Motor neuron (in vitro differentiated cells): ENCODE results near the gene CDSN. TPM values are rescaled to one million over a fixed set of nuclear protein-coding genes. Genes with fewer than 3 reads are reported as not detected.
A peak's percentile ranks its signal among the peaks of the same experiment; 100 is the strongest.
"Not testable (repeated sequence)": the region's sequence is repeated elsewhere in the genome, so short reads cannot be mapped to it uniquely, and the experiment has no call there.

Source experiments
- ATAC-seq, 8 experiments: fragments of 200-7000 bp; cut with Tn5 transposase; replicated peaks in 6 of 8; 2 replicates each; pipeline ENCODE4 v1.8.0; 2021; ENCODE audit warnings: mild to moderate bottlenecking in 8 of 8, moderate library complexity in 8 of 8
- H3K27ac ChIP-seq, 2 donors: fragments of 250-450 bp; sonication (Bioruptor Pico); 2 replicates each; pipeline ENCODE4 v1.9.0; 2021; ENCODE audit warnings: antibody characterized with exemption in 2 of 2, mild to moderate bottlenecking in 2 of 2, moderate library complexity in 1 of 2
- H3K4me1 ChIP-seq, 2 donors: fragments of 250-450 bp; sonication (Bioruptor Pico); replicated peaks in 1 of 2; 2 replicates each; pipeline ENCODE4 v1.6.1; 2021; ENCODE audit warnings: antibody characterized with exemption in 2 of 2, mild to moderate bottlenecking in 2 of 2, moderate library complexity in 1 of 2
- H3K4me3 ChIP-seq, 5 donors: fragments of 250-450 bp; sonication (Bioruptor Pico); 2 replicates each; pipeline ENCODE4 v1.9.0; 2021; ENCODE audit warnings: antibody characterized with exemption in 5 of 5, mild to moderate bottlenecking in 5 of 5, moderate library complexity in 4 of 5
- WGBS, 10 experiments: fragments of 450-650 bp; shearing (Covaris generic); methylation state at CpG; one replicate each; pipeline ENCODE4 v1.0.0; 2022; 5-methylcytosine and 5-hydroxymethylcytosine counted together
- in situ Hi-C, 9 experiments: fragments of 400-800 bp; cut with MboI; loops; one replicate each; pipeline ENCODE4 v1.15.0; 2021; ENCODE audit warnings: low sequenced_read_pairs in 9 of 9, low pct_unique_long_range_greater_than_20kb in 2 of 9; ENCODE audit not compliant: unreplicated experiment in 9 of 9
- total RNA-seq, 8 experiments: library from RNA; unstranded; fragments of 300-600 nt; gene quantifications; 2 replicates each; pipeline versions ENCODE4 v1.2.3 to v1.2.4, GENCODE V29; 2022

Gene CDSN, protein sequence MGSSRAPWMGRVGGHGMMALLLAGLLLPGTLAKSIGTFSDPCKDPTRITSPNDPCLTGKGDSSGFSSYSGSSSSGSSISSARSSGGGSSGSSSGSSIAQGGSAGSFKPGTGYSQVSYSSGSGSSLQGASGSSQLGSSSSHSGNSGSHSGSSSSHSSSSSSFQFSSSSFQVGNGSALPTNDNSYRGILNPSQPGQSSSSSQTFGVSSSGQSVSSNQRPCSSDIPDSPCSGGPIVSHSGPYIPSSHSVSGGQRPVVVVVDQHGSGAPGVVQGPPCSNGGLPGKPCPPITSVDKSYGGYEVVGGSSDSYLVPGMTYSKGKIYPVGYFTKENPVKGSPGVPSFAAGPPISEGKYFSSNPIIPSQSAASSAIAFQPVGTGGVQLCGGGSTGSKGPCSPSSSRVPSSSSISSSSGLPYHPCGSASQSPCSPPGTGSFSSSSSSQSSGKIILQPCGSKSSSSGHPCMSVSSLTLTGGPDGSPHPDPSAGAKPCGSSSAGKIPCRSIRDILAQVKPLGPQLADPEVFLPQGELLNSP
- total RNA-seq = under 1 TPM in 1 of 8 experiments, not detected in 7; 0.20 TPM

DNA sequence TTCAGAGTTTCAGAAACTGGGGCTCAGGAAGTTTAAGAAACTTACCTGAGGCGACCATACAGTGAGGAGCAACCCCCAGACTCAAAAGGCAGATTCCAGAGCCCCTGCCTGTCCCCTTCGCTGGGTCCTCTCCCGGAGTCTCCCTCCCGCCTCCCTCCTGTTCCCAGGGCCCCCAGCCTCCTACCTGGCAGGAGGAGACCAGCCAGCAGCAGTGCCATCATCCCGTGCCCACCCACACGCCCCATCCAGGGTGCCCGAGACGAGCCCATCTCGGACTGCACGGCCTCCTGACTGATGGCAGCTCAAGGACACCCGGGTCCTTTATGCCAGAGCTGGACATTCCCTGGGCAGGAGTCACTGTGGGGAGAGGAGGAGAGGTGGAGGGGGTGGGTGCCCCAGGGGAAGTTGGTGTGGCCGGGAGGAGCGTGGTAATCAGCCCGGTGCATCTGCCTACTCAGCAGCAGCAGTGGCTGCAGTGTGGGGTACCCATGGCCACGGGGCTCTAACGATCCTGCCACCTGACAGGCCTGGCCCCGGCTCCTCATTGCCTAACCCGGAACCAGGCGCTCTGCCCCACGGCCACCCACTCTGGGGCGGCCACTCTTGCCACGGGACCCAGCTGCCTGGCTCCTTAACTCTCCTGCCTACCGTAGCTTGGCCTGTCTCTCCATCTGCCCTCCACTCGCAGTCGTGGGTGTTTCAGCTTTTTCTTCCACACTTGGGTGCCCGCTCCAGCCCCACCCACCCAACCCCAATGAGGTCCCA is at the start of gene CDSN:
CDSN (minus strand) TSS at position 296 of the 765 bp plus-strand sequence; CDS start at position 269, 27 bp downstream.
- no peak within 1 kb of the TSS for H3K4me3 ChIP-seq
- ATAC-seq = no peak
- in situ Hi-C loops = loop anchor here in 1 of 9 experiments (25.0 kb wide), 1 partner anchor 633 kb away; the partner anchor contains the start of gene HLA-E
- no peaks in the 10 kb centered on the region for H3K4me1 ChIP-seq
- 38 to 83% (median 74%) methylated on average over 1 to 4 of the region's 26 CpGs; no CpG with 5 or more reads in 7 of the 10 experiments for WGBS, 10 experiments
- no peak within 1 kb of the TSS for H3K27ac ChIP-seq

DNA sequence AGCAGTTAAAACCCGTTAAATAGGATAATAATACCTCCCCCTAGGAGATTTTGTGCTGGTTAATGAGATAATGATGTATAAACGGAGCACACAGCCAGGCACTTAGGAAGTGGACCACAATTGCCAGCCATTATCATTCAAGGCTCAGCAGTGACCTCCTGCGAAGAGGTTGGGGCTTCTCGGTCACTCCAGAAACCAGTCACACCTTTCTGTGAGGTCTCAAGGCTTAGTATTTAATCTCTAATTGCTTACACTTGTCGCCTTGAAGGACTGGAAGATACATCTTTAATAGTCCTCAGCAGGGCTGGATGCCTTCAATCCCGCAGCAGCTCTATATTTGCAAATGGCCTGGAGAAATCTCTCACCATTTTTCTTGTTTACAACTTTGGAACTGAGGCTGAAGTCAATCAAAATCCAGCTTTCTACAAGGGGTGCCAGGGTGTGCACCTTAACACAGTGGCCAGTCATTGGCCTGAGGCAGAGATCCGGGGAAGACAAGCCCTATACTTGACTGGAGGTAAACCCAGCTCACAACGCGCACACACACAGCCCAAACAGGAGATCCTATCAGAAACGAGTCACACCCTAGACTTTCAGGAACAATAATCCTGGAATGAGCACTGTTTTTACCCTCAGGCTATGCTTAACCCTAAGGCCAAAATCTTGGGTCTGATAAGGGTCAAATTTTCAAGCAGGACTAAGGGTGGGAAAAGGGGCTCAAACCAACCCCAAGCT is 49.0 kb upstream of the CDSN start:
- 35 to 100% (median 56%) methylated on average over 1 to 9 of the region's 10 CpGs; no CpG with 5 or more reads in 2 of the 10 experiments for WGBS, 10 experiments
- H3K4me1 ChIP-seq = peaks cover 12 to 13% of the 10 kb centered on the region in 2 donors
- H3K27ac ChIP-seq = no peak overlapping the region
- in situ Hi-C loops = no loop called here
- ATAC-seq = peak in 3 of 8 experiments; percentile 22 to 60 (median 34)
- H3K4me3 ChIP-seq = no peak overlapping the region

DNA sequence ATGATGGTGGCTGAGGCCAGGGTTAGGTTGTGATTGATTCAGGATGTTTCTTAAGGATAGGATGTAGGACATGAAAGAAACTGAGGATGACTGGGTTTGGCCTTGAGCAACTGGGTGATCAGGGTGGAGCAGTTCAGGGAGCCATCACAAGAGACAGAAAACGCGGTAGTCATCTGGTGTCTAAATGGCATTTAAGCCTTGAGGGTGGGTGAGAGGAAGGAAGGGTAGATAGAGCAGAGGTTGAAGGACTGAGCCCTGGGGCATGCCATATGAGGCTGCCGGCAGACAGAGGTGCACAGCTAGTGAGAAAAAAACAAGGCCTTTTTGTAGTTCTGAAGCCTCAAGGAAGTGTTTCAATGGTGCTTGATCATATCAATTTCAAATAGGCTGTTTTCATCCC is 48.4 kb upstream of the CDSN start:
- Histone ChIP-seq H3K4me3 (no peak overlapping the region), H3K27ac (no peak overlapping the region), H3K4me1 (peaks cover 12 to 13% of the 10 kb centered on the region in 2 donors)
- no peak for ATAC-seq
- in situ Hi-C loops = no loop called here
- 70 to 100% (median 85%) methylated on average over 1 to 2 of the region's 3 CpGs; no CpG with 5 or more reads in 4 of the 10 experiments for WGBS, 10 experiments

DNA sequence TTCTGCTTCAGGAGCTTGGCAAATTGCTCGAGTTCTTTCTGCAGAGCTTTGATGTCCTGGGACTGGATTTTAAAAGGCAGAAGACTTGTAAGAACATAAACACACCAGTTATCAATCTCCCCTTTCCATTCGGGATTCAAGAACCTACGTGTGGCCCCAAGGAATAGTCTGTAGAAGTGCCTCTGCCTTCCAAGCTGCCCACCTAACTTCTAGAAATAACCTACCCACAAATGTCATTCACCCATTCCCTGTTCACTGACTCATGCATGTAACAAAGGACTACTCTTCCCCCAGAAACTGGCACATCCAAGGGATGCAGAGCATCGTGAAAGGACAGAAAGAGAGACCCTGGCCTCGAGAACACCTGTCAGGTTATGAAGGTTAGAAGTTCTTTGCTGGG is 45.7 kb upstream of the CDSN start:
- no peak overlapping the region for H3K4me3 ChIP-seq
- ATAC-seq = no peak
- in situ Hi-C loops = no loop called here
- 40 to 100% (median 67%) methylated on average over 1 to 2 of the region's 5 CpGs; no CpG with 5 or more reads in 5 of the 10 experiments for WGBS, 10 experiments
- no peak overlapping the region for H3K27ac ChIP-seq
- H3K4me1 ChIP-seq = no peaks in the 10 kb centered on the region

DNA sequence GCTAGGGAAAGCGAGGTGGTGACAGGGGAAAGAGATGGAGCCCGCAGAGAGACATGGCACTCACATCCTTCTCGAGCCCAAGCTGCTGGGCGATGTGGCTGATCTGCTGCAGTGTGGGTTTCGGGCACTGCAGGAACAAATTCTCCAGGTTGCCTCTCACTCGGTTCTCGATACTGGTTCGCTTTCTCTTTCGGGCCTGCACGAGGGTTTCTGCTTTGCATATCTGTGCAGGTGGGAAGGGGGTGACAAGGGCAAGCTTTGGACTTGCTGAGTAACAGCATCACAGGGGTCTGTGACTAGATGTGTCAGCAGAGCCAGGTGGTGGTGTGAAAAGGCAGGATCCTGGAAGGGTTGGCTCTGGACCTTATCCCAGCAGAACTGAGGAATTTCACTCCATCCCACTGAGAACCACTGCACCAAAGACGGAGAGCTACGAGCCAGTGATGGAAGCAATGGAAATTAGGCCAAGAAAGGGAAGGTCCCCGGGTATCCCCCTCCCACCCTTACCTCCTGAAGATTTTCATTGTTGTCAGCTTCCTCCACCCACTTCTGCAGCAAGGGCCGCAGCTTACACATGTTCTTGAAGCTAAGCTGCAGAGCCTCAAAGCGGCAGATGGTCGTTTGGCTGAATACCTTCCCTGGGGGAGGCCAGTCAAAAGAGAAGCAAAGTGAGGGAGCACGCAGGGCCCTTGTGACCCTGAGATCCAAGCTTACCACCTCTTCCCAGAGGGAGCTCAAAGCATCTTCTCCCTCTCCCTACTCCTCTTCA is 45.0 kb upstream of the CDSN start:
- in situ Hi-C loops, H3K4me3 ChIP-seq, H3K27ac ChIP-seq, H3K4me1 ChIP-seq: not testable (repeated sequence)
- WGBS, 10 experiments = 40 to 100% (median 85%) methylated on average over 1 to 7 of the region's 17 CpGs; no CpG with 5 or more reads in 3 of the 10 experiments
- peak in 3 of 8 experiments; percentile 44 to 69 (median 49) for ATAC-seq

DNA sequence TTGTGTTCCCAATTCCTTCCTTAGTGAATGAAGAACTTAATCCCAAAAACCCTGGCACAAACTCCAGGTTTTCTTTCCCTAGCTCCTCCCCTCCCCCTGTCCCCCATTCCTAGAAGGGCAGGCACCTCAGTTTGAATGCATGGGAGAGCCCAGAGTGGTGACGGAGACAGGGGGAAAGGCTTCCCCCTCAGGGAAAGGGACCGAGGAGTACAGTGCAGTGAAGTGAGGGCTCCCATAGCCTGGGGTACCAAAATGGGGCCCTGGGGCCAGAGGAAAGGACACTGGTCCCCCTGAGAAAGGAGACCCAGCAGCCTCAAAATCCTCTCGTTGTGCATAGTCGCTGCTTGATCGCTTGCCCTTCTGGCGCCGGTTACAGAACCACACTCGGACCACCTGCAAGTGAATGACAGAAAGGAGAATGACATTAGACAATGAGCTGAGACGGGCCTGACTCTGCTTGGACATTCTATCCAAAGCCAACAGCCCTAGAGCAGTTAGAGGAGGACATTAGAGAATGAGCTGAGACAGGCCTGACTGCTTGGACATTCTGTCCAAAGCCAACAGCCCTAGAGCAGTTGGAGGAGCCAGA is 44.3 kb upstream of the CDSN start:
- H3K4me1 ChIP-seq, H3K27ac ChIP-seq, in situ Hi-C loops, H3K4me3 ChIP-seq: not testable (repeated sequence)
- ATAC-seq = peak in 4 of 8 experiments; percentile 23 to 92 (median 79)
- WGBS, 10 experiments = 100% methylated on average over 1 to 4 of the region's 9 CpGs; no CpG with 5 or more reads in 8 of the 10 experiments

DNA sequence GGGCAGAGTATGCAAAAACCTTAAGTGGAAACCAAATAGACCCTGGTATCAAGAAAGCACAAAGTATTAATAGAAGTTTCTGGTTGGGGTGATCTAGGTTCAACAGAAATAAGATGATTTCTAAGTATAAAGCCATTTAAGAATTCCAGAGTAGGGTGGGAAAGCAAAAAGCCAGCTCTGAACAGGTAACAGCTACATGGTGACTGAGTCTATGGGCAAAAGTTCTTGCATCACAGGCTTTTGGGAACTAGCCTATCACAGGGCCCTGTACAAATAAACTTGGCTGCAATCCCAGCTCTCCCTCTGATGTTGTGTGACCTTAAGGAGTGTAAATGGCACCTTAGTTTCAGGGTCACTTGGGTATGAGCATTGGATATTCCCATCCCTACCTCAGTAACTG is 43.7 kb upstream of the CDSN start:
- Histone ChIP-seq H3K4me3 (no peak overlapping the region), H3K4me1 (peaks cover 2% of the 10 kb centered on the region in 2 donors), H3K27ac (no peak overlapping the region)
- in situ Hi-C loops = no loop called here
- ATAC-seq = no peak

DNA sequence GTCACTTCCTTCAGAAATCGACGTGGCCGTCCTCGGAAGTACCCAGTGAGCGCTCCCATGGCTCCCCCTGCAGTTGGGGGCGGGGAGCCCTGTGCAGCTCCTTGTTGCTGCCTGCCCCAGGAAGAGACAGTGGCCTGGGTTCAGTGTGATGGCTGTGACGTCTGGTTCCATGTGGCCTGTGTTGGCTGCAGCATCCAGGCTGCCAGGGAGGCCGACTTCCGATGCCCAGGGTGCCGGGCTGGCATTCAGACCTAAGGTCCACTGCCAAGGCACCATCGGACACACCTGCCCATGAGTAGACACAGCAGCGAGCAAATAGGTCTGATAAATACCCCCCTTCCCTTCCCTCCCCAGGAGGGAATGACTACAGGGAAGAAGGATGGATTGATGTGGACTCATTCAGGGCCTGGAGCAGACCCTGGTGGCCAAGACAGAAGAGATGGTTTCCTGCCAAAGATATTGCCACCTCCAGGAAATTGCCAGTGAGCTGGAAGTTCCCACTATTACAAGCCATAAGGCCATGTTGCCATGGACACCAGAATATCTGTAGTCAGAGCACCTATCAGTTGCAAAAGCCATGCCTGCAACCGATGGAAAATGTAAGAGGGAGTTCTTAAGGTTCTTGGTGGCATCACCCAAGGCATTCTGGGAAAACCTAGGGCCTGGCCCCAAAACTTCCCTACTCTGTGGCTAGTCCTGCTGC is 42.4 kb upstream of the CDSN start:
- in situ Hi-C loops = no loop called here
- no peak for ATAC-seq
- no peak overlapping the region for H3K27ac ChIP-seq
- H3K4me1 ChIP-seq = peaks cover 2 to 3% of the 10 kb centered on the region in 2 donors
- WGBS, 10 experiments = 70 to 100% (median 92%) methylated on average over 1 to 11 of the region's 13 CpGs; no CpG with 5 or more reads in 3 of the 10 experiments
- no peak overlapping the region for H3K4me3 ChIP-seq

DNA sequence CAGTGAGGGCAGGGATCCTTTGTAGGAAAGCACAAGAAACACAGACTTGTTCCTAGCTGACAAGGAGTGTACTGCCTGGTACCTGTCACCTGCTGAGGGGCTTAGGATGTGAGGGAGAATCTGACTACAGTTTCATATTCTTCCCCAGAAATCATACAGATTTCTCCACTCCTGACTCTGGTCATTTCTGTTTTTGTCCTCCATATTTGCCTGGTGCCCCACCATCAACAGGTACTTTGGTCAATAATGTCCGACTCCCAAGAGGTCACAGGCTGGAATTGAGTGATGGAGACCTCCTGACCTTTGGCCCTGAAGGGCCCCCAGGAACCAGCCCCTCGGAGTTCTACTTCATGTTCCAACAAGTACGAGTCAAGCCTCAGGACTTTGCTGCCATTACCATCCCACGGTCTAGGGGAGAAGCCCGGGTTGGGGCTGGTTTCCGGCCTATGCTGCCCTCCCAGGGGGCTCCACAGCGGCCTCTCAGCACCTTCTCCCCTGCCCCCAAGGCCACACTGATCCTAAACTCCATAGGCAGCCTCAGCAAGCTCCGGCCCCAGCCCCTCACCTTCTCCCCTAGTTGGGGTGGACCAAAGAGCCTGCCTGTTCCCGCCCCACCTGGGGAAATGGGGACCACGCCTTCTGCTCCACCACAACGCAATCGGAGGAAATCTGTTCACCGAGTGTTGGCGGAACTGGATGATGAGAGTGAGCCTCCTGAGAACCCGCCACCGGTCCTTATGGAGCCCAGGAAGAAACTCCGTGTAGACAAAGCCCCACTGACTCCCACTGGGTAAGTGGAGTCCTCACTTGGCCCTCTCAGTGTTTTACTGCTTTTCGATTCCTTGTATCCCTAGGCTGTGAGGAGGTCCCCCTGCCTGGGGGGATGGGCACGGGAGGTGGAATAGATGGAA is 41.2 kb upstream of the CDSN start:
- in situ Hi-C loops = no loop called here
- WGBS, 10 experiments = 67 to 100% (median 100%) methylated on average over 1 to 3 of the region's 19 CpGs; no CpG with 5 or more reads in 4 of the 10 experiments
- H3K4me1 ChIP-seq = peaks cover 8% of the 10 kb centered on the region in 2 donors
- no peak overlapping the region for H3K4me3 ChIP-seq
- H3K27ac ChIP-seq = no peak overlapping the region
- ATAC-seq = no peak

DNA sequence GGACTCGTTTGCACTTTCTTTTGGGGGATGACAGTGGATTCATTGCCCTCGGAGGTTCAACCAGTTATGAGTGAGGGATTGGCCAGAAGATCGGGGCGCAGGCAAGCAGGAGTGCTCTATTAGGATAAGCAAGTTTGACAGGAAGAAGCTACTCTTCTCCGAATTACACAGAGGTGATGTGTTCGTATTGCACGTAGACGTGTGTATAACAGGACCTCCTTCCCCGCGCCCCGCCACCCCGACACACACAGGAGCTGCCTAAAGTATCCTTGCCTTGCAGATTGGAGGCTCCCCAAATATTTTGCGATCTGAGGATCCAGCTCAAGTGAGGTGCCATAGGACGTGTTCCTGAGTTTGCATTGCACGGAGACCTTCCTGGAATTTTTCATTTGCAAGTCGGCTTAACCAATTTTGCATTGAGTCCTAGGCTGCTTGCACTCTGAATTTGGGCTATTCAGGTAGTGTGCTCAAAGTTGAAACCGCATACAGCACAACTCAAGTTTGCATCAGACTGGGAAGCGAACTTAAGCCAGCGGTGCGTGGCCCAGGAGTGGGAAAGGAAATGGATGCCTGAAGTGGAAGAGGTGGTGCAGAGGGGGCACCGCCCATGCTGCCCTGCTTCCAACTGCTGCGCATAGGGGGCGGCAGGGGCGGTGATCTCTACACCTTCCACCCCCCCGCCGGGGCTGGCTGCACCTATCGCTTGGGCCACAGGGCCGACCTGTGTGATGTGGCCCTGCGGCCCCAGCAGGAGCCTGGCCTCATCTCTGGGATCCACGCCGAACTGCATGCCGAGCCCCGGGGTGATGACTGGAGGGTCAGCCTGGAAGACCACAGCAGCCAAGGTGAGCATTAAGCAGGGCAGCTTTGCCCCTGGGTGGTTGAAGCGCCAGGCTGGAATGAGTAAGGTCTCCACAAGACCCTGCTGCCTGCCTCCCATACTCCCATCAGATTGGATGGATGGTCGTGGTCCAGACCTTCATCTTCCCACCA is 38.9 kb upstream of the CDSN start:
- peak in 2 of 8 experiments; percentile 2 for ATAC-seq
- Histone ChIP-seq H3K27ac (no peak overlapping the region), H3K4me3 (peak overlapping the region; percentile 56 to 78 (median 65)), H3K4me1 (peaks cover 8% of the 10 kb centered on the region in 2 donors)
- 0 to 25% (median 0%) methylated on average over 2 to 12 of the region's 35 CpGs; no CpG with 5 or more reads in 3 of the 10 experiments for WGBS, 10 experiments
- in situ Hi-C loops = no loop called here
